Peyer's patch (tissue), 4 donors: Measurements from ENCODE around the gene MAST4. TPM values are rescaled to one million over a fixed set of nuclear protein-coding genes. Genes with fewer than 3 reads are reported as not detected.

Experiments
- DNase-seq, 3 donors: peaks; one replicate each; pipeline ENCODE4 v3.0.0-alpha.2; 2017 to 2019
- H3K27ac ChIP-seq, 4 donors: fragments of 200-600 bp; sonication (generic); one replicate each; pipeline ENCODE4 v1.5.1; 2016 to 2019
- H3K27me3 ChIP-seq, 2 donors: fragments of 200-600 bp; sonication (generic); one replicate each; pipeline ENCODE4 v1.5.1; 2019
- H3K36me3 ChIP-seq, 3 donors: fragments of 200-600 bp; sonication (generic); one replicate each; pipeline ENCODE4 v1.5.1; 2016 to 2019
- H3K4me1 ChIP-seq, 4 donors: fragments of 200-600 bp; sonication (generic); one replicate each; pipeline ENCODE4 v1.5.1; 2016 to 2019
- H3K4me3 ChIP-seq, 4 donors: fragments of 200-600 bp; sonication (generic); 1 replicate in 3 of 4; 2 replicates in 1 of 4; pipeline ENCODE4 v1.5.1; 2016 to 2019; ENCODE audit warnings: mild to moderate bottlenecking in 1 of 4
- H3K9me3 ChIP-seq, 4 donors: fragments of 200-600 bp; sonication (generic); one replicate each; pipeline ENCODE4 v1.5.1; 2016 to 2019; ENCODE audit warnings: mild to moderate bottlenecking in 1 of 4
- CTCF ChIP-seq, 6 experiments: fragments of 450-650 bp in 4 of 6; fragments of 200-600 bp in 2 of 6; sonication (generic) in 1 of 6; IDR thresholded peaks; one replicate each; pipeline ENCODE4 v1.5.1; 2017 to 2019; ENCODE audit warnings: antibody characterized with exemption in 6 of 6, mild to moderate bottlenecking in 3 of 6, moderate library complexity in 1 of 6
- POLR2A ChIP-seq, 2 donors: fragments of 450-650 bp; IDR thresholded peaks; one replicate each; pipeline ENCODE4 v1.5.1; 2017; ENCODE audit warnings: antibody characterized with exemption in 2 of 2, mild to moderate bottlenecking in 2 of 2, moderate library complexity in 2 of 2
- total RNA-seq, 4 donors: library from RNA; depleted of rRNA; stranded (reverse); fragments of >200 nt; gene quantifications; one replicate each; pipeline ENCODE4 v1.1.0, GENCODE V29; 2016

The MAST4 gene
- total RNA-seq, 4 donors from 2014 or later: 20.2 to 23.1 (median 21.4) TPM

GRCh38 chr5:66884564-66885243 lies 288.5 kb downstream of the MAST4 start:
- DNase-seq: no peak
- Histone ChIP-seq H3K9me3 (no peaks in the 10 kb centered on the region), H3K27me3 (no peaks in the 10 kb centered on the region), H3K4me1 (no peaks in the 10 kb centered on the region), H3K36me3 (no peaks in the 10 kb centered on the region), H3K27ac (no peak overlapping the region), H3K4me3 (no peak overlapping the region)
- no peak for TF ChIP-seq POLR2A (IDR thresholded peaks at IDR 0.05)

GRCh38 chr5:66886941-66887340 lies 290.7 kb downstream of the MAST4 start:
- Histone ChIP-seq H3K27me3 (no peaks in the 10 kb centered on the region), H3K4me1 (no peaks in the 10 kb centered on the region)
- TF ChIP-seq CTCF (IDR thresholded peaks at IDR 0.05): no peak
- TF ChIP-seq POLR2A (IDR thresholded peaks at IDR 0.05): no peak

GRCh38 chr5:66888613-66889012 lies 292.4 kb downstream of the MAST4 start:
- TF ChIP-seq POLR2A (IDR thresholded peaks at IDR 0.05) (no peak), CTCF (IDR thresholded peaks at IDR 0.05) (no peak)

More at GRCh38 chr5:66886941-66887340, 290.7 kb downstream of the MAST4 start:
- H3K27ac ChIP-seq: no peak overlapping the region
- no peaks in the 10 kb centered on the region for H3K9me3 ChIP-seq
- no peaks in the 10 kb centered on the region for H3K36me3 ChIP-seq
- DNase-seq: no peak
- H3K4me3 ChIP-seq: no peak overlapping the region

GRCh38 chr5:66889056-66889455 lies 292.9 kb downstream of the MAST4 start:
- no peak for DNase-seq
- Histone ChIP-seq H3K9me3 (no peaks in the 10 kb centered on the region), H3K36me3 (no peaks in the 10 kb centered on the region), H3K4me1 (no peaks in the 10 kb centered on the region), H3K27ac (no peak overlapping the region), H3K27me3 (no peaks in the 10 kb centered on the region), H3K4me3 (no peak overlapping the region)
- no peak for TF ChIP-seq POLR2A (IDR thresholded peaks at IDR 0.05)
- TF ChIP-seq CTCF (IDR thresholded peaks at IDR 0.05): no peak

More at GRCh38 chr5:66888613-66889012, 292.4 kb downstream of the MAST4 start:
- Histone ChIP-seq H3K27me3 (no peaks in the 10 kb centered on the region), H3K4me3 (no peak overlapping the region), H3K4me1 (no peaks in the 10 kb centered on the region), H3K27ac (no peak overlapping the region), H3K9me3 (no peaks in the 10 kb centered on the region), H3K36me3 (no peaks in the 10 kb centered on the region)
- no peak for DNase-seq

- Histone ChIP-seq H3K27me3 (no peaks in the 10 kb centered on the region), H3K36me3 (no peaks in the 10 kb centered on the region), H3K9me3 (no peaks in the 10 kb centered on the region), H3K4me3 (no peak overlapping the region), H3K4me1 (no peaks in the 10 kb centered on the region), H3K27ac (no peak overlapping the region)
- DNase-seq: no peak
- no peak for TF ChIP-seq CTCF (IDR thresholded peaks at IDR 0.05)
- no peak for TF ChIP-seq POLR2A (IDR thresholded peaks at IDR 0.05)
These were observed 293.3 kb downstream of the MAST4 start for GRCh38 chr5:66889524-66889923.

GRCh38 chr5:66891184-66891925 lies 295.2 kb downstream of the MAST4 start:
- H3K27me3 ChIP-seq: no peaks in the 10 kb centered on the region

More at GRCh38 chr5:66891184-66891925, 295.2 kb downstream of the MAST4 start:
- no peak for TF ChIP-seq POLR2A (IDR thresholded peaks at IDR 0.05)
- TF ChIP-seq CTCF (IDR thresholded peaks at IDR 0.05): no peak
- Histone ChIP-seq H3K27ac (no peak overlapping the region), H3K4me3 (no peak overlapping the region), H3K36me3 (no peaks in the 10 kb centered on the region), H3K9me3 (no peaks in the 10 kb centered on the region), H3K4me1 (no peaks in the 10 kb centered on the region)
- no peak for DNase-seq
